ENCODE results near the gene DCLRE1C.
"Not testable (repeated sequence)": the region's sequence is repeated elsewhere in the genome, so short reads cannot be mapped to it uniquely, and the experiment has no call there.

Gene DCLRE1C

GRCh38 chr10:14942950-14943338, 11.0 kb downstream of the DCLRE1C start:
- DNase-seq, result not testable (repeated sequence)

- not testable (repeated sequence) for DNase-seq
Measured at GRCh38 chr10:14942147-14942949, 11.5 kb downstream of the DCLRE1C start.

GRCh38 chr10:14938971-14939370, 14.9 kb downstream of the DCLRE1C start:
- peak; percentile 44 for DNase-seq

GRCh38 chr10:14936584-14936983, 17.3 kb downstream of the DCLRE1C start:
- DNase-seq, result no peak

- DNase-seq, result no peak
Measured at GRCh38 chr10:14930610-14931009, 23.3 kb downstream of the DCLRE1C start.

GRCh38 chr10:14926722-14927416, 27.0 kb downstream of the DCLRE1C start:
- no peak for DNase-seq

- DNase-seq, result no peak
Measured at GRCh38 chr10:14926061-14926470, 27.8 kb downstream of the DCLRE1C start.

- DNase-seq, result no peak
Measured at GRCh38 chr10:14925268-14925667, 28.6 kb downstream of the DCLRE1C start.

GRCh38 chr10:14924013-14924412, 29.9 kb downstream of the DCLRE1C start:
- DNase-seq, result no peak

GRCh38 chr10:14918964-14919363, 34.9 kb downstream of the DCLRE1C start:
- no peak for DNase-seq

GRCh38 chr10:14917827-14918226, 36.1 kb downstream of the DCLRE1C start:
- DNase-seq, result no peak

GRCh38 chr10:14916600-14916999, 37.3 kb downstream of the DCLRE1C start:
- no peak for DNase-seq

GRCh38 chr10:14911801-14912200, 42.1 kb downstream of the DCLRE1C start:
- no peak for DNase-seq

- no peak for DNase-seq
Measured at GRCh38 chr10:14910953-14911352, 42.9 kb downstream of the DCLRE1C start.

- no peak for DNase-seq
Measured at GRCh38 chr10:14909101-14909500, 44.8 kb downstream of the DCLRE1C start.

- DNase-seq, result not testable (repeated sequence)
Measured at GRCh38 chr10:14907591-14907990, 46.3 kb downstream of the DCLRE1C start.

- no peak for DNase-seq
Measured at GRCh38 chr10:14906765-14907164, 47.1 kb downstream of the DCLRE1C start.

GRCh38 chr10:14905890-14906289, 48.0 kb downstream of the DCLRE1C start:
- no peak for DNase-seq

GRCh38 chr10:14904864-14905263, 49.0 kb downstream of the DCLRE1C start:
- no peak for DNase-seq

- DNase-seq, result peak; percentile 16
Measured at GRCh38 chr10:14904316-14904732, 49.6 kb downstream of the DCLRE1C start.

- no peak for DNase-seq
Measured at GRCh38 chr10:14891151-14891550, 62.7 kb downstream of the DCLRE1C start.

GRCh38 chr10:14889318-14889717, 64.6 kb downstream of the DCLRE1C start:
- no peak for DNase-seq

- no peak for DNase-seq
Measured at GRCh38 chr10:14884082-14884481, 69.8 kb downstream of the DCLRE1C start.

GRCh38 chr10:14880229-14880628, 73.7 kb downstream of the DCLRE1C start:
- DNase-seq, result no peak

GRCh38 chr10:14879928-14880193, 74.0 kb downstream of the DCLRE1C start:
- DNase-seq, result no peak
